ENCODE measurements around the gene CD4.

CD4 gene

DNA sequence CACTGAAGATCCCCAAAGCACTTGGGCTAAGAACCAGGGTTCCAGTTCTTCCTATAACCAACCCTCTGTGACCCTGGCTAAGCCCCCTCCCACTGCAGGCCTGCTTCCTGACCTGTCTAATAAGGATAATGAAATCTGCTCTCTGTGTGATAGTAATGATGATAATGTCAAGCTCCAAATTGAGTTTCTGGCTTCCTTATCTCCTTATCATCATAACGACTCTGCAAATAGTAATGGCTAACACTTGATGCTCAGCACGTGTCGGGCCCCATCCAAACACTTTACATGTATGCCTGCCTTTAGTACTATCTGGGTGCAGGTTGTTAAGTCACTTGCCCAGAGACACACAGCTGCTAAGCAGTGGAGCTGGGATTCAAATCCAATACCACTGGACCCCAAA lies 27.3 kb downstream of the CD4 start:
- DNase-seq (ENCODE audit: low read depth): no peak

DNA sequence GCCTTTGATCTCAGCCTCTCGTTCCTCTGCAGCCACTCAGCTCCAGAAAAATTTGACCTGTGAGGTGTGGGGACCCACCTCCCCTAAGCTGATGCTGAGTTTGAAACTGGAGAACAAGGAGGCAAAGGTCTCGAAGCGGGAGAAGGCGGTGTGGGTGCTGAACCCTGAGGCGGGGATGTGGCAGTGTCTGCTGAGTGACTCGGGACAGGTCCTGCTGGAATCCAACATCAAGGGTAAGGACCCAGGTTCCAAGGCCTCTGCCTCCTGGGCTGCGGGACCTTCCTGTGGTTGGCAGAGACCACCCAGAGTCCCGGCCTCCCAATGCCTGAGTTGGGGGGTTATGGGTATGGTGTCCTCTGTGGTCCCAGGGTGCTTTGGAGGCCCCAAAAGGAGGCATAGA lies 27.8 kb downstream of the CD4 start:
- DNase-seq (ENCODE audit: low read depth): no peak

DNA sequence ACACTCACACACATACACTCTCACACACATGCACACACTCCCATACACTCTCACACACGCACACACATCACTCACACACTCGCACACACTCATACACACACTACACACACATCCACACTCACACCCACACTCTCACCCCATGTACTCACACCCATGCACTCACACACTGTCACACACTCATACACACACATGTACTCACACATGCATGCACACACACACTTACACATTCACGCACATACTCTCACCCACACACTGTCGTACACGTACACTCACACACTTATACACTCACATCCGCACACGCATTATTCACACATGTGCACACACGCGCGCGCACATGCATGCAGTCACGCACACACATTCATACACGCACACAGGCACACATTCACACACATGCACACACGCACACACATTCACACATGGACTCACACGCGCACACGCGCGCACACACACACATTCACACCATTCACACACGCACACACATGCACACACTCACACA lies 28.4 kb downstream of the CD4 start:
- no peak for DNase-seq (ENCODE audit: low read depth)

DNA sequence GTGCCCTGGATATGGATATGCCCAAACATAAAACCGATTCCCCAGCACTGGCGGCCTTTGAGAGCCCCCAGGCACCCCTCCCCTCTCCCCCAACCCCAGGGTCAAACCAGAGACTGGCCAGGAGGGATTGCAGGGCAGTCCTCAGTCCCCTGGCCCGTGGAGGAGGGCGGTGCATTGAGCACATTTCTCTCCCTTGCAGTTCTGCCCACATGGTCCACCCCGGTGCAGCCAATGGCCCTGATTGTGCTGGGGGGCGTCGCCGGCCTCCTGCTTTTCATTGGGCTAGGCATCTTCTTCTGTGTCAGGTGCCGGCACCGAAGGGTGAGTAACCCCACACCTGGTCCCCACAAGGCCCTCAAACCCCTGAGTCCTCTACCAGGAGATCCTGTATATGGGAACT lies 28.9 kb downstream of the CD4 start:
- DNase-seq (ENCODE audit: low read depth): no peak

DNA sequence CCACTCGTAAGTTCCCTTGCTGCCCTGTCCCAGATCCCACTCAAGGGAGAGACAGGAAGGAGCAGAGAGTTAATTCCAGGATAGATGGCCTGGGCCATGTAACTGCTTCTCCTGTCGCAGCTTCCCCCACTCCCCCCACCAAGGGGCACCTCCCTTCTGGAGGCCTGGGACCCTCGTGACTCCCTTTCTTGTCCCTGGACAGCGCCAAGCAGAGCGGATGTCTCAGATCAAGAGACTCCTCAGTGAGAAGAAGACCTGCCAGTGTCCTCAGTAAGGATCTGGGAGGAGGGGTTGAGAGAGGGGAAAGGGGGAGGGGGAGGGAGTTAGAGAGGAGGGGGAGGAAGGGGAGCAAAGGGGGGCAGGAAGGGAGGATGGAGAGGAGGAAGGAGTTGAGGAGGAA lies 29.3 kb downstream of the CD4 start:
- no peak for DNase-seq (ENCODE audit: low read depth)

DNA sequence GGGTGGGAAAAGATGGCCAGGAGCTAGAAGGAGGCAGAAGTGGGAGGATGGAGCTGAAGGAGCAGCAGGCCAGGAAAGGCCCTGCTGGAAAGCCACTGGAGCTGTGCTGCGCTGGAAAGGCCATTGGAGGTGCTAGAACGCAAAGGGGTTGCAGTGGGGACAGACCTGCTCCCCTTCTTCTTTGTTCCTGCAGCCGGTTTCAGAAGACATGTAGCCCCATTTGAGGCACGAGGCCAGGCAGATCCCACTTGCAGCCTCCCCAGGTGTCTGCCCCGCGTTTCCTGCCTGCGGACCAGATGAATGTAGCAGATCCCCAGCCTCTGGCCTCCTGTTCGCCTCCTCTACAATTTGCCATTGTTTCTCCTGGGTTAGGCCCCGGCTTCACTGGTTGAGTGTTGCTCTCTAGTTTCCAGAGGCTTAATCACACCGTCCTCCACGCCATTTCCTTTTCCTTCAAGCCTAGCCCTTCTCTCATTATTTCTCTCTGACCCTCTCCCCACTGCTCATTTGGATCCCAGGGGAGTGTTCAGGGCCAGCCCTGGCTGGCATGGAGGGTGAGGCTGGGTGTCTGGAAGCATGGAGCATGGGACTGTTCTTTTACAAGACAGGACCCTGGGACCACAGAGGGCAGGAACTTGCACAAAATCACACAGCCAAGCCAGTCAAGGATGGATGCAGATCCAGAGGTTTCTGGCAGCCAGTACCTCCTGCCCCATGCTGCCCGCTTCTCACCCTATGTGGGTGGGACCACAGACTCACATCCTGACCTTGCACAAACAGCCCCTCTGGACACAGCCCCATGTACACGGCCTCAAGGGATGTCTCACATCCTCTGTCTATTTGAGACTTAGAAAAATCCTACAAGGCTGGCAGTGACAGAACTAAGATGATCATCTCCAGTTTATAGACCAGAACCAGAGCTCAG lies 30.0 kb downstream of the CD4 start:
- no peak for DNase-seq (ENCODE audit: low read depth)

DNA sequence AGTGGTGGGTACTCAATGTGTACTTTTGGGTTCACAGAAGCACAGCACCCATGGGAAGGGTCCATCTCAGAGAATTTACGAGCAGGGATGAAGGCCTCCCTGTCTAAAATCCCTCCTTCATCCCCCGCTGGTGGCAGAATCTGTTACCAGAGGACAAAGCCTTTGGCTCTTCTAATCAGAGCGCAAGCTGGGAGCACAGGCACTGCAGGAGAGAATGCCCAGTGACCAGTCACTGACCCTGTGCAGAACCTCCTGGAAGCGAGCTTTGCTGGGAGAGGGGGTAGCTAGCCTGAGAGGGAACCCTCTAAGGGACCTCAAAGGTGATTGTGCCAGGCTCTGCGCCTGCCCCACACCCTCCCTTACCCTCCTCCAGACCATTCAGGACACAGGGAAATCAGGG lies 30.8 kb downstream of the CD4 start:
- no peak for DNase-seq (ENCODE audit: low read depth)

DNA sequence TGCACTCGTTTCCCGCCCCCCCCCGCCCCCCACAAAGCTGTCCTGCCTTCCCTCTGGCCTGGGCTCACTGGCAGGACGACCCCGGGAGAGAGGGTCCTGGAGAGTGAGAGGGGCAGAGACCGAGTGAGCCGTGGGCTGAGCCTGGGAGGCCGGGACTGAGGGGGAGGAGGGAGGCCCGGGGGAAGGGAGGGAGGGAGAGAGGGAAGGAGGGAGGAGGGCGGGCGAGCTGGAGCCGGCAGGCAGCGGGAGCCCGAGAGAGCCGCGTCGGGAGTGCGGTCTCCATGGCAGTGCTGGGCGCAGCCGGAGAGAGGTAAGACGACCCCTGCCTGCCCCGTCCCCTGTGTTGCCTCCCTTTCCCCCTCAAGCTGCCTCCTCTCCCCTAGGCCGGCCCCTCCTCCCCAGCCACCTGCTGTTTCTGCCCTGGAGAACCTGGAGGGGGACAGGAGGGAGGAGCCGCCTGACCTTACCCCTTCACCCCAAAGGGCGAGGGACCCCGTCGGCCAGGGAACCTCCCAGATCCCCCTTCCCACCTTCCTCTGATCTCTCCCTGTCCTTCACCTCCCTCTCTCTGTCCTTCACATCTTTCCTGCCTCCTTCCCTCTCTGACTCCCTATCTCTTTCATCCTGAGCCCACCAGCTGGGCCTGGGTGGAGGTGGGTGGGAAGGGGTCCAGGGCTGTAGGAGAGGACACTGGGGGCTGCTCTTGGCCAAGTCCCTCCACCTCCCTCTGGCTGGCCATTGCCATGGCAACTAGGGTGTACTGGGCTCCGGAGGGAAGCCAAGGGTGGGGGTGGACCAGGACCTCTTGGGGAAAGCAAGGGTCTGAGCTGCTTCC lies 32.5 kb downstream of the CD4 start, which contains the start of gene GPR162:
Gene GPR162, plus strand, starts transcription at position 231 of the 835 bp plus-strand sequence. CDS start 2,078 bp downstream, outside the sequence.
- peak; percentile 72 for DNase-seq (ENCODE audit: low read depth)

DNA sequence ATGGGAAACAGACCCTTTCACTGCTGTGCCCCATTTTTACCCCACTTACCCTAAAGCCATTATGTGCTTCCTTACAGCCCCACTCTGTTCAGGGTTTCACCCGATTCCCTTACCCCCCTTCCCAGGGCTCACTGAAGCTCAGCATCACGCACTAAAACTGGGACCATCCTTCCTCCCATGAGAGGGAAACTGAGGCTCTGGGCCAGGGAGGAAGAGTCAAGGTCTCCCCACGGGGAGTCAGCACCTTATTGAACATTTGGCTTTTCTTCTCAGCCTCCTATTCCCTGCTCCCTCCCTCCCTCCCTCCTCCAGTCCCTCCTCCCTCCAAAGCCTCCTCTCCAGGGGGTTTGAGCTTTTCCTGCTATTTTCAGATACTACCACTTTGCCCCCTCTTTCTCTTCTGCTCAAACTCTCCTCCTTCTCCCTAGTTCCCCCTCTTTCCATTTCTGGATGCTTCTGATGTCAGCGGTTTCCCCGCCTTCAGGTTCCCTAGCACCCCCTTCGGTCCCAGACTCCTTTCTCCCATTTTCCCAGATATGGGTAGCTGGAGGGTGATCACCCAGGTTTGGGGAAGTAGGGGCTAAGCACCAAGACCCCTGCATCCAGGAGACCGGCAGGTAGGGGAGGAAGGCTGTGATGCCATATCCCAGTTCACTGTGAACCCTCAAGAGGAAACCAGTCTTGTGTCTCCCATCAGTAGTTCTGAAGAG lies 33.3 kb downstream of the CD4 start:
- no peak for DNase-seq (ENCODE audit: low read depth)

DNA sequence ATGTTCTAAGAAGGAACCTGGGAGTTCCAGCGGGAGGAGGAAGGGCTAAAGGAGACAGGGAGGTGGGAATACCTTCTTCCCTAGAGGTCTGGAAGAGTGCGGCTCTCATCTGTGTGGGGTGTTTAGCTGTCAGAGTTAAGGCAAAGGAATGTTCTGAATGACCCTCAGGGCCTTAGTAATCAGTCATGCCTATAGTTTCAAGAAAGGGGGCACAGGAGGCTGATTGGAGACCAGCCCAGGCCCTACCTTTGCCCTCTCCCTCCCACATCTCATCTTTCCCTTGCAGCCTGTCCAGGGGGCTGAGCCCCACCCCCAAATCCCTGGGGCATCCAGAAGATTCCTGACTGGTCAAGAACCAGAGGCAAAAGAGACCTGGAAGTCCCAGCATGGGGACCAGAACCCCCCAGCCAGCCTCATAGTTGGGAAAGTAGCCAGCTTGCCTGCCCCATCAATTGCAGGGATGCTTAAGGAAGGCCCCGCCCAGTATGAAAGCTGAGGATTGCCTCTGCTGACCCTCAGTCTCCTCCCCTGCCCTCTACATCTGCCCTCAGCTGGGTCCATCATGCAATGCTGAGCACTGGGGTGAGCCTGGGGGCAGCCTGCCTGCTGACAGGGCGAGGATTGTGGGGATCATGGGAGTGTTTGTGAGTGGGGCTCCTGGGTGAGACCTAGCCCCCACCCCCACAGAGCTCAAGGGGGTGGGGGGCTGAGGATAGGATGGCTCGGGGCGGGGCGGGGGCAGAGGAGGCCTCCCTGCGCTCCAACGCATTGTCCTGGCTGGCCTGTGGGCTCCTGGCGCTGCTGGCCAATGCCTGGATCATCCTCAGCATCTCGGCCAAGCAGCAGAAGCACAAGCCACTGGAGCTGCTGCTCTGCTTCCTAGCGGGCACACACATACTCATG lies 34.1 kb downstream of the CD4 start:
- DNase-seq (ENCODE audit: low read depth): peak; percentile 33

DNA sequence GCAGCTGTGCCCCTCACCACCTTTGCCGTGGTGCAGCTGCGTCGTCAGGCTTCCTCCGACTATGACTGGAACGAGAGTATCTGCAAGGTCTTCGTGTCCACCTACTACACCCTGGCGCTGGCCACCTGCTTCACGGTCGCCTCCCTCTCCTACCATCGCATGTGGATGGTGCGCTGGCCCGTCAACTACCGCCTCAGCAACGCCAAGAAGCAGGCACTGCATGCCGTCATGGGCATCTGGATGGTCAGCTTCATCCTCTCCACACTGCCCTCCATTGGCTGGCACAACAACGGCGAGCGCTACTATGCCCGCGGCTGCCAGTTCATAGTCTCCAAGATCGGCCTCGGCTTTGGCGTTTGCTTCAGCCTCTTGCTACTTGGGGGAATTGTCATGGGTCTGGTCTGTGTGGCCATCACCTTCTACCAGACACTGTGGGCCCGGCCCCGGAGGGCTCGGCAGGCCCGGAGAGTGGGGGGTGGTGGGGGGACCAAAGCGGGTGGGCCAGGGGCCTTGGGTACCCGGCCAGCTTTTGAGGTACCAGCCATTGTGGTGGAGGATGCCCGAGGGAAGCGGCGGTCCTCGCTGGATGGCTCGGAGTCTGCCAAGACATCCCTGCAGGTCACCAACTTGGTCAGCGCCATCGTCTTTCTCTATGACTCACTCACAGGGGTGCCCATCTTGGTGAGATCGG lies 34.9 kb downstream of the CD4 start:
- no peak for DNase-seq (ENCODE audit: low read depth)

DNA sequence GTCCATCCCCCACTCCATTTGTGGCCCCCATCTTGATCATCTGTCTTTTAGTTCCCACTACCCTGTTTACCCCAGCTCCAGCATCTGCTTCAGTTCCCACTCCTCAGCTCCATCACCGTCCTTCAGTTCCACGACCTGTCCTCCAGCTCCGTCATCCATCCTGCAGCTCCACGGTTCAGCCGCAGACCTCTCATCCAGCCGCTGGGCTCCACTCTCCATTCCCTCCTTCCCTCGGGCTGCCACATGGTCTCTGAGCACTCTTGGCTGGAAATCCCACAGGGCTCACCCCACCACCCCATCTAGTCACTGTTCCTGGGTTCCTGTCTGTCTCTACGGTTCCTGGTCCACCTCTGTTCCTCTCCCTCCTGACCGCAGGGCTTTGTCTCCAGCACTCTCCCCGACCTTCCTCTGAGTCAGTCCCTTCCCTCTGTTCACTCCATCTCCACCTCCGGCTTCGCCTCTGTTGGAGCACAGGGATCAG lies 35.6 kb downstream of the CD4 start:
- DNase-seq (ENCODE audit: low read depth): peak; percentile 69

DNA sequence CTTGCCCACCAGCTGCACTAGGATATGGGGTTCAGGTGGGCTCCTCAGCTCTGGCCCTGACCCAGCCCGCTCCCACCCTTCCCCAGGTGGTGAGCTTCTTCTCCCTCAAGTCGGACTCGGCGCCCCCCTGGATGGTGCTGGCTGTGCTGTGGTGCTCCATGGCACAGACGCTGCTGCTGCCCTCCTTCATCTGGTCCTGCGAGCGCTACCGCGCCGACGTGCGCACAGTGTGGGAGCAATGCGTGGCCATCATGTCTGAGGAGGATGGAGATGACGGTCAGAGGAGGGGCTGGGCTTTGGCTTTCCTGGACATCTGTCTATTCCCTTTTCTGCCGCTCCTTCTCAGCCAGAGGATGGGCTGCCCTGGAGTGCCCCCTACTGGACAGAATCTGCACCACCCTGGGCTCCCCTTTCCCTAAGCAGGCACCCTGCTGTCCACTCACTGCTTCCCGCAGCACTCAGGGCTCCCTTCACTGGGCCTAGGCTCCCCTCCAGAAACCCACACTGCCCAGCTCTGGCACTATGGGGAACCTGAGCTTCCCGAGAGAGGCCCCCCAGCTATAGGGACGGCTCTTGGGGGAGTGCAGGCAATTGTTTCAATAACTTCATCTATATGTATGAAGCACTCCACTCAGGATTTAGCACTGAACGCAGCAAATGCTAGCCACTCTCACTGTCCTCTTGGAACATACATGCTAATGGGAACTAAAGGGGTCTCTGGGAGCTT lies 36.2 kb downstream of the CD4 start:
- DNase-seq (ENCODE audit: low read depth): peak; percentile 91

DNA sequence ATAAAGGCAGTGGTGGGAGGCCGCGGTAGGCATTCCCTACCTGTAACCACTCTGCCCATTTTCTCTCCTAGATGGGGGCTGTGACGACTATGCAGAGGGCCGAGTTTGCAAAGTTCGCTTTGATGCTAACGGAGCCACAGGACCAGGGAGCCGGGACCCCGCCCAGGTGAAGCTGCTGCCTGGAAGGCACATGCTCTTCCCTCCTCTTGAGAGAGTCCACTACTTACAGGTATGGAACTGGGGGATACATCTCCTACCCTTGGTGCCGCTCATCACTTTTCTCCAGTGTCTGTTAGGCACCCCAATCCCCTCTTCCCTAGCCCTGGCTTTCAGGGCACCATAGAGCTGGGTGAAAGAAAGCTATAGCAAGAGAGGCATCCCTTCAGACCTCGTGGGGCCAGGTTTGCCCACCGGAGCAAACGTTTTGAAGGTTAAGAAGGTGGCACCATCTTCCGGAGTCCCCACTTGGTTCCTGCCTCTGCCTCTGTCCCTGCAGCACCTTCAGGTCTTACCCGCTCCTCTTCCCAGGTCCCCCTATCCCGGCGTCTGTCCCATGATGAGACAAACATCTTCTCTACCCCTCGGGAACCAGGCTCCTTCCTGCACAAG lies 36.9 kb downstream of the CD4 start:
- no peak for DNase-seq (ENCODE audit: low read depth)

DNA sequence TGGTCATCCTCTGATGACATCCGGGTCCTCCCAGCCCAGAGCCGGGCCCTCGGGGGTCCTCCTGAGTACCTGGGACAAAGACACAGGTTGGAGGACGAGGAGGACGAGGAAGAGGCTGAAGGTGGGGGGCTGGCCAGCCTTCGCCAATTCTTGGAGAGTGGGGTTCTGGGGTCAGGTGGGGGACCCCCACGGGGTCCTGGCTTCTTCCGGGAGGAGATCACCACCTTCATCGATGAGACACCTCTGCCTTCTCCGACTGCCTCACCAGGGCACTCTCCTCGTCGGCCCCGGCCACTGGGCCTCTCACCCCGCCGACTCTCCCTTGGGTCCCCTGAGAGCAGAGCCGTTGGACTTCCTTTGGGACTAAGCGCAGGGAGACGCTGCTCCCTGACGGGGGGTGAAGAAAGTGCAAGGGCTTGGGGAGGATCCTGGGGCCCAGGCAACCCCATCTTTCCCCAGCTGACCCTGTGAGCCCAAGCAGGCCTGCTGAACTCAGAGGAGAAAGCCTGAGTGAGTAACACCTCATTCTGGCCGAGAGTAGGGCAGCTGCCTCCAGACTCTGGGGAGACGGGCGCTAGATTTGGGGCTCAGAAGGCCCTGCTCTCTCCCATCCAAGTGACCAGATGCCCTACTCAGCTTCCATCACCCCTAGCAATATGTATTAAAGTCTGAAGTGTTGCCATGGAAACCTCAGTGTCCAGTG lies 37.6 kb downstream of the CD4 start:
- DNase-seq (ENCODE audit: low read depth): no peak

DNA sequence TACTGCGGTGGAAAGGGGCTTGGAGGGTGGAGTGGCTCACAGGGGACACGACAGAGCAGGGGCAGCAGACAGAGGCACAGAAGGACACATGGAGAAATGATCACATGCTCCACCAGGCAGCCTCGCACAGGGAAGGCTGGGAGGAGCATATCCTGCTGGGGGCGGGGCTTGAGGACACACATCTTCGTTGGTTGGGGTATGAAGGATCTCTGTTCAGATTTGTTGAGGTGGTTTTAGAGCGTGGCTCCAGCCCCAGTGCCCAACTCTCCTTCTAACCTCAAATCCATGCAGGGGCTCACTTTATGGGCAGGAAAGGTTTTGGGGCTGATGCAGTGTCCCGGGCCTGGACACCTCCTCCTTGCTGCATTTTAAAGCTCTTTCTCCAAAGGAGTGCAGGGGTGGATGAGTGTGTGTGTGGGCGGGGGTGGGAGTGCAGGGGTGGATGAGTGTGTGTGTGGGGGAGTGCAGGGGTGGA lies 38.1 kb downstream of the CD4 start:
- DNase-seq (ENCODE audit: low read depth): peak; percentile 87

DNA sequence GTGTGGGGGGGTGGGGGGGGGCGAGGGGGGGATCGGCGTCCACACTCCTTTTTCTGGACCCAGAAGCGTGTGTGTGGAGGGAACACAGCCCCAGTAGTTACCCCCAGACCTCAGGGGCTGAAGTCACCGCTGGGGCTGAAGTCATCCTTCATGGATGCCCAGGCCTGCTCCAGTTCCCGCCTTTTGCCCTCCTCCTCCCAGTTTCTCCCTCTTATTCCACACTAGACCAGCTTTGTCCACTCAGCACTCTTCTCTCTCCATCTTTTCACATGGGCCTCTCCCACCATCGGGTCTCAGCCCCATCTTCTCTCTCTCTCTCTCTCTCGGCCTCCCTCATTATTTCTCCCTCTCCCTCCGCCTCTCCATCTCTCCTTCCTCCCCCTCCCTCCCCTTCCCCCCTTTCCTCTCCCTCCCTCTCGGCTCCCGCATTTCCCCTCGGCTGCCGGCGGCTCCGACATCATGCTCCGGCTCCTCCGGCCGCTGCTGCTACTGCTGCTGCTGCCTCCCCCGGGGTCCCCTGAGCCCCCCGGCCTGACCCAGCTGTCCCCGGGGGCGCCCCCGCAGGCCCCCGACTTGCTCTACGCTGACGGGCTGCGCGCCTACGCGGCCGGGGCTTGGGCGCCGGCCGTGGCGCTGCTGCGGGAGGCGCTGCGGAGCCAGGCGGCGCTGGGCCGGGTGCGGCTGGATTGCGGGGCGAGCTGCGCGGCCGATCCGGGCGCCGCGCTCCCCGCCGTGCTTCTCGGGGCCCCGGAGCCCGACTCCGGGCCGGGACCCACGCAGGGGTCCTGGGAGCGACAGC lies 38.9 kb downstream of the CD4 start, which contains the start of gene P3H3:
Gene P3H3, plus strand, starts transcription at position 426 of the 799 bp plus-strand sequence. Its CDS starts 34 bp downstream, at position 460.
- peak; percentile 67 for DNase-seq (ENCODE audit: low read depth)

Measured in EH (cell line).